NCI-H2081 (cell line): Measurements from ENCODE around the gene SPTB.
"Not testable (repeated sequence)": the region's sequence is repeated elsewhere in the genome, so short reads cannot be mapped to it uniquely, and the experiment has no call there.

ENCODE experiments used
- DNase-seq, 2 experiments: peaks; one replicate each; lab custom pipeline; 2025; lab: John Stamatoyannopoulos, UW

Gene SPTB

GRCh38 chr14:64821651-64822050, 58.1 kb downstream of the SPTB start:
- DNase-seq = no peak

GRCh38 chr14:64818151-64818550, 61.6 kb downstream of the SPTB start:
- no peak for DNase-seq

- no peak for DNase-seq
Observed at GRCh38 chr14:64817631-64818030, 62.1 kb downstream of the SPTB start.

GRCh38 chr14:64816221-64816783, 63.4 kb downstream of the SPTB start:
- DNase-seq = no peak

- DNase-seq = no peak
Observed at GRCh38 chr14:64815257-64815656, 64.5 kb downstream of the SPTB start.

- DNase-seq = peak; percentile 55 to 77
Observed at GRCh38 chr14:64812412-64812811, 67.3 kb downstream of the SPTB start.

- DNase-seq = no peak
Observed at GRCh38 chr14:64811676-64812075, 68.0 kb downstream of the SPTB start.

- DNase-seq = no peak
Observed at GRCh38 chr14:64808449-64808848, 71.3 kb downstream of the SPTB start.

GRCh38 chr14:64807551-64807950, 72.2 kb downstream of the SPTB start:
- no peak for DNase-seq

- no peak for DNase-seq
Observed at GRCh38 chr14:64806862-64807495, 72.7 kb downstream of the SPTB start.

- DNase-seq = no peak
Observed at GRCh38 chr14:64806202-64806861, 73.4 kb downstream of the SPTB start.

- DNase-seq = not testable (repeated sequence)
Observed at GRCh38 chr14:64805646-64806045, 74.1 kb downstream of the SPTB start.

GRCh38 chr14:64804754-64805260, 74.9 kb downstream of the SPTB start:
- no peak for DNase-seq

- no peak for DNase-seq
Observed at GRCh38 chr14:64801800-64802199, 77.9 kb downstream of the SPTB start.

GRCh38 chr14:64801046-64801445, 78.7 kb downstream of the SPTB start:
- no peak for DNase-seq

GRCh38 chr14:64800000-64800399, 79.7 kb downstream of the SPTB start:
- peak; percentile 7 to 19 for DNase-seq

GRCh38 chr14:64799555-64799954, 80.2 kb downstream of the SPTB start:
- DNase-seq = no peak

GRCh38 chr14:64796369-64796768, 83.3 kb downstream of the SPTB start:
- no peak for DNase-seq

- no peak for DNase-seq
Observed at GRCh38 chr14:64795921-64796320, 83.8 kb downstream of the SPTB start.

GRCh38 chr14:64795211-64795610, 84.5 kb downstream of the SPTB start:
- no peak for DNase-seq

- DNase-seq = no peak
Observed at GRCh38 chr14:64792871-64793560, 86.7 kb downstream of the SPTB start.

- no peak for DNase-seq
Observed at GRCh38 chr14:64792231-64792630, 87.5 kb downstream of the SPTB start.

- DNase-seq = no peak
Observed at GRCh38 chr14:64790478-64790877, 89.2 kb downstream of the SPTB start.
